Psoas muscle (tissue), 8 donors: ENCODE data around the gene PPM1H. TPM values are rescaled to one million over a fixed set of nuclear protein-coding genes. Genes with fewer than 3 reads are reported as not detected.

ENCODE experiments used
- ATAC-seq, 4 donors: fragments of 200-7000 bp; cut with Tn5 transposase; one replicate each; pipeline ENCODE4 v1.9.1; 2020; ENCODE audit warnings: moderate library complexity in 3 of 4, mild to moderate bottlenecking in 2 of 4
- DNase-seq, 2 donors: peaks; one replicate each; pipeline ENCODE4 v3.0.0-alpha.2; 2020
- H3K27ac ChIP-seq: fragments of 200-600 bp; one replicate; pipeline ENCODE4 v1.8.0; 2022
- H3K27me3 ChIP-seq, 3 donors: fragments of 200-600 bp in 1 of 3; one replicate each; pipeline versions ENCODE4 v1.6.1 to v1.8.0; 2013 to 2022; ENCODE audit warnings: low read length in 2 of 3, mild to moderate bottlenecking in 2 of 3, moderate library complexity in 1 of 3; ENCODE audit not compliant: insufficient read depth in 3 of 3
- H3K36me3 ChIP-seq, 2 donors: fragments of 200-600 bp in 1 of 2; one replicate each; pipeline versions ENCODE4 v1.6.1 to v1.8.0; 2013 to 2022; ENCODE audit warnings: low read depth in 1 of 2, mild to moderate bottlenecking in 1 of 2, moderate library complexity in 1 of 2; ENCODE audit not compliant: insufficient read depth in 1 of 2
- H3K4me1 ChIP-seq: fragments of 200-600 bp; one replicate; pipeline ENCODE4 v1.8.0; 2022
- H3K4me3 ChIP-seq: fragments of 200-600 bp; one replicate; pipeline ENCODE4 v1.8.0; 2022; ENCODE audit warnings: mild to moderate bottlenecking
- H3K9me3 ChIP-seq: fragments of 200-600 bp; one replicate; pipeline ENCODE4 v1.8.0; 2022
- WGBS, 3 donors: extraction: QIAGEN DNeasy Blood & Tissue Kit; methylation state at CpG; one replicate each; pipeline versions ENCODE4 v1.1.6 to v1.1.7; 2013; 5-methylcytosine and 5-hydroxymethylcytosine counted together
- intact Hi-C, 2 donors: fragments of 100-400 bp; cut with DNase I; formaldehyde crosslinking; loops; one replicate each; pipeline versions ENCODE4 v1.11.0 to v1.14.2; 2022
- polyA plus RNA-seq, 3 donors: library from polyadenylated mRNA; stranded (reverse); fragments of 200-250 nt; gene quantifications; one replicate each; pipeline ENCODE4 v1.2.3, GENCODE V29; 2013
- total RNA-seq, 4 donors: library from RNA; stranded (reverse); fragmentation: NEBNext Ultra II Directional in 2 of 4; extraction: Animal tissue kit (Norgen Biotek cat#: 25700) in 2 of 4; gene quantifications; one replicate each; pipeline versions ENCODE4 v1.2.1 to v1.2.4, GENCODE V29; 2021 to 2023
- TF ChIP-seq, protein P1 (sequence below): fragments of 200-600 bp; IDR thresholded peaks from one replicate; pipeline ENCODE4 v1.8.0; 2022; ENCODE audit warnings: antibody characterized with exemption
- donor health status: healthy with polysubstance abuse.
- donor health status: DM: no; HTN: no; CAD: no; lungs with moderate emphysema.
- donor health status: Bipolar disorder and iron deficiency.
- donor health status: healthy.
- donor health status: DM: yes; HTN: yes; CAD: no.
- donor health status: DM: no; HTN: no; CAD: no.
- donor health status: DM: no; HTN: no; CAD: no.
- donor health status: DM: yes; HTN: yes; CAD: no.

Gene PPM1H
- total and polyA plus RNA-seq, 7 donors = 0.65 to 4.3 (median 1.8) TPM

DNA sequence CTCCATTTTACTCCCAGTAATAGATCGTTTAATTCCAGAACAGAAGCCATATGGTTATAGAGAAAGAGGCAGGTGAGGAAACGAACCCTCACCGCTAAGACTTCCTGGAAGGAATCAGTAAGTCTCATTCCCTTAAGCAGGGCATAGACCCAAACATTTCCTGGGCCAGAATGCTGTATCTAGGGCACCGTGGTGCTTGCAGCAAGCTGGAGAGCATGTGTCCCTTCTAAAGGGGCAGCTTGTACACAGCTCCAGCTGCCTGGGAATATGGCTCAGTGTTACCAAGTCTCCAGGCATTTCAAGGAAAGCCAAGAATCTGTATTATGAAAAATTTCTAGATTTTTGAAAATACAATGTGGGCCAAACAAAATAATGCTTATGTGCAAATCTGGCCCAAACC is 73.4 kb downstream of the PPM1H start:
- TF ChIP-seq, protein P1, sequence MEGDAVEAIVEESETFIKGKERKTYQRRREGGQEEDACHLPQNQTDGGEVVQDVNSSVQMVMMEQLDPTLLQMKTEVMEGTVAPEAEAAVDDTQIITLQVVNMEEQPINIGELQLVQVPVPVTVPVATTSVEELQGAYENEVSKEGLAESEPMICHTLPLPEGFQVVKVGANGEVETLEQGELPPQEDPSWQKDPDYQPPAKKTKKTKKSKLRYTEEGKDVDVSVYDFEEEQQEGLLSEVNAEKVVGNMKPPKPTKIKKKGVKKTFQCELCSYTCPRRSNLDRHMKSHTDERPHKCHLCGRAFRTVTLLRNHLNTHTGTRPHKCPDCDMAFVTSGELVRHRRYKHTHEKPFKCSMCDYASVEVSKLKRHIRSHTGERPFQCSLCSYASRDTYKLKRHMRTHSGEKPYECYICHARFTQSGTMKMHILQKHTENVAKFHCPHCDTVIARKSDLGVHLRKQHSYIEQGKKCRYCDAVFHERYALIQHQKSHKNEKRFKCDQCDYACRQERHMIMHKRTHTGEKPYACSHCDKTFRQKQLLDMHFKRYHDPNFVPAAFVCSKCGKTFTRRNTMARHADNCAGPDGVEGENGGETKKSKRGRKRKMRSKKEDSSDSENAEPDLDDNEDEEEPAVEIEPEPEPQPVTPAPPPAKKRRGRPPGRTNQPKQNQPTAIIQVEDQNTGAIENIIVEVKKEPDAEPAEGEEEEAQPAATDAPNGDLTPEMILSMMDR = no peak
- 25 to 43% (median 30%) methylated on average over 4 of the region's 4 CpGs for WGBS, 3 donors
- ATAC-seq (peak; percentile 25 to 71 (median 58)), DNase-seq (no peak)
- H3K27ac ChIP-seq = no peak overlapping the region
- no peaks in the 10 kb centered on the region for H3K9me3 ChIP-seq
- H3K27me3 ChIP-seq = no peaks in the 10 kb centered on the region
- peaks cover 6% of the 10 kb centered on the region for H3K4me1 ChIP-seq
- intact Hi-C loops = no loop called here
- no peaks in the 10 kb centered on the region for H3K36me3 ChIP-seq
- no peak overlapping the region for H3K4me3 ChIP-seq

- no peak for ATAC-seq
Observed at GRCh38 chr12:62860501-62861411, 74.2 kb downstream of the PPM1H start.

DNA sequence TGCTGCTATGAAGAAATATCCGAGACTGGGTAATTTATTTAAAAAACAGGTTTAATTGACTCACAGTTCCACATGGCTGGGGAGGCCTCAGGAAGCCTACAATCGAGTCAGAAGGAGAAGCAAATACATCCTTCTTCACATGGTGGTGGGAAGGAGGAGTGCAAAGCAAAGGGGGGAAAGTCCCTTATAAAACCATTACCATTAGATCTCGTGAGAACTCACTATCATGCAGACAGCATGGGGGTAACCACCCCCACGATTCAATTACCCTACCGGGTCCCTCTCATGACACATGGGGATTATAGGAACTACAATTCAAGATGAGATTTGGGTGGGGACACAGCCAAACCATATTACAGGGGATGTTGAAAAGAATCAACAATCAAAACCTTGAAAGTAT is 74.9 kb downstream of the PPM1H start:
- H3K4me3 ChIP-seq = no peak overlapping the region
- H3K36me3 ChIP-seq = no peaks in the 10 kb centered on the region
- intact Hi-C loops = no loop called here
- WGBS, 3 donors = 55 to 67% (median 62%) methylated on average over 5 of the region's 5 CpGs
- no peak overlapping the region for H3K27ac ChIP-seq
- peaks cover 1% of the 10 kb centered on the region for H3K4me1 ChIP-seq
- TF ChIP-seq, protein P1 = no peak
- H3K27me3 ChIP-seq = no peaks in the 10 kb centered on the region
- no peaks in the 10 kb centered on the region for H3K9me3 ChIP-seq
- no peak for DNase-seq
- ATAC-seq = no peak

More at GRCh38 chr12:62860501-62861411, 74.2 kb downstream of the PPM1H start:
- Histone ChIP-seq H3K27ac (peak overlapping the region; percentile 1), H3K4me3 (peak overlapping the region; percentile 20), H3K9me3 (no peaks in the 10 kb centered on the region), H3K36me3 (no peaks in the 10 kb centered on the region), H3K4me1 (peaks cover 6% of the 10 kb centered on the region), H3K27me3 (no peaks in the 10 kb centered on the region)
- 49 to 60% (median 51%) methylated on average over 10 of the region's 10 CpGs for WGBS, 3 donors
- intact Hi-C loops = no loop called here
- TF ChIP-seq, protein P1 = no peak
- no peak for DNase-seq

DNA sequence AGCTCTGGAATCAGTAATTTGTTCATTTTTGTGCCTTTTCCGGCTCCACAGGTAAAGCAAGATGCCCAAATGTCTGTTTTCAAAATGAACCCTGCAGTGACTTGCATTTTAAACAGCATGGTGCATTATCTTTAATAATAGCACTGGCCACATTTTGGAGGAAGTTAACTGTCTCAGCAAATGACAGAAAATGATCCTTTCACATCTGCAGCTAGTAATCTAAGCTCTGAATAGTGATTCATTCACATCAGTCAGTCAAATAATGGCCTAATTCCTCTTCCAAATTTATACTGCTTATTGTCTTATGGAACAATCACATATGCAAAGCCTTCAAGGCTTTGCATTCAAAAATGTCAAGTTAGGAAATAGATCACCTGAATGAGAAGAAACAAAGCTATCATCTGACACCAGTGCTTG is 75.6 kb downstream of the PPM1H start:
- Histone ChIP-seq H3K4me3 (no peak overlapping the region), H3K4me1 (no peaks in the 10 kb centered on the region), H3K36me3 (no peaks in the 10 kb centered on the region), H3K27me3 (no peaks in the 10 kb centered on the region), H3K9me3 (no peaks in the 10 kb centered on the region), H3K27ac (no peak overlapping the region)
- 90 to 95% (median 90%) methylated on average over 1 of the region's 1 CpG for WGBS, 3 donors
- TF ChIP-seq, protein P1 = no peak
- DNase-seq = no peak
- intact Hi-C loops = no loop called here
- ATAC-seq = no peak
